Panc1 (cell line): ENCODE measurements around the gene MBD3.

Experiments
- CTCF ChIP-seq: fragments of 450-650 bp; IDR thresholded peaks from 2 replicates; pipeline ENCODE4 v1.5.1; 2017; ENCODE audit warnings: mild to moderate bottlenecking
- POLR2AphosphoS5 ChIP-seq: IDR thresholded peaks from 2 replicates; pipeline ENCODE4 v1.6.1; 2012; ENCODE audit warnings: mild to moderate bottlenecking, low read depth, low read length, moderate library complexity
- REST ChIP-seq, 2 experiments: IDR thresholded peaks; 2 replicates each; pipeline ENCODE4 v1.6.1; 2011 to 2012; ENCODE audit warnings: low read depth in 2 of 2, control low read depth in 1 of 2, low read length in 1 of 2, mild to moderate bottlenecking in 1 of 2, moderate library complexity in 1 of 2; ENCODE audit not compliant: insufficient read depth in 1 of 2
- TCF7L2 ChIP-seq: IDR thresholded peaks from 2 replicates; pipeline ENCODE4 v1.6.1; 2011; ENCODE audit warnings: mild to moderate bottlenecking, low read depth, low read length, inconsistent platforms

DNA sequence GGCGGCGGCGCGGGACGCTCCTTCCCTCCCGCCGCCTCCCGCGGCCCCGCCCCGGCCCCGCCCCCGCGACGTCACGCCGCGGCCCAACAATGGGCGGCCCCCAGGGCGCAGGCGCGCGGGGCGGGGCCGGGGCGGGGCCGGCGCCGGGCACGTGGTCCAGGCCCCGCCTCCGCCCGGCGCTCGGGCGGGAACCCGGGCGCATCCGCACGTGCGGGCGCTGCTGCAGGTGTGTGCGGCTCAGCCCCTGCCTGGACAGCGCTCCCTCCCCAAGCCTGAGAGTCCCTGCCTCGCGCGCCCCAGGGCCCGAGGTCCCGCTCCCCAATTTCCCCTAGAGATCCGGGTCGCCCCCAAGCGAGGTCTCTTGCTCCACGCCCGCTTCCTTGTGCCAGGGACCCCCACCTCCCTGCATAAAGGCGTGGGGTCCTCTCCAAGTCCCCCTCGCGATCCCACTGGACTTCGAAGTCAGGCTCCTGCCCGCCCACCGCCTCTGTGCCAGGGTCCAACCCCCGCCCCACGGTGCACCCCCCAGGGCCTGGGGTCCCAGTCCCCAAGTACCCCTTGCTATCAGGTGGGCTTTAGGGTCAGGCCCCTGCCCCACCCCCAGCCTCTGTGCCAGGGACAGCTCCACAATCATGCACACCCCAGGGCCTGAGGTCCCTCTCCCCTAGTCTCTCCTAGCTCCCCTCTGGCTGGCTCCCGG lies 24.2 kb downstream of the MBD3 start, which contains the start of gene MEX3D:
- TF ChIP-seq CTCF (no peak), POLR2AphosphoS5 (no peak), REST (IDR thresholded peaks at IDR 0.05; ENCODE audit: insufficient read depth in 1 of 2, low read depth in 2 of 2, low read length in 1 of 2) (no peak), TCF7L2 (no peak)
